ENCODE measurements around the gene MMP15.

DNA sequence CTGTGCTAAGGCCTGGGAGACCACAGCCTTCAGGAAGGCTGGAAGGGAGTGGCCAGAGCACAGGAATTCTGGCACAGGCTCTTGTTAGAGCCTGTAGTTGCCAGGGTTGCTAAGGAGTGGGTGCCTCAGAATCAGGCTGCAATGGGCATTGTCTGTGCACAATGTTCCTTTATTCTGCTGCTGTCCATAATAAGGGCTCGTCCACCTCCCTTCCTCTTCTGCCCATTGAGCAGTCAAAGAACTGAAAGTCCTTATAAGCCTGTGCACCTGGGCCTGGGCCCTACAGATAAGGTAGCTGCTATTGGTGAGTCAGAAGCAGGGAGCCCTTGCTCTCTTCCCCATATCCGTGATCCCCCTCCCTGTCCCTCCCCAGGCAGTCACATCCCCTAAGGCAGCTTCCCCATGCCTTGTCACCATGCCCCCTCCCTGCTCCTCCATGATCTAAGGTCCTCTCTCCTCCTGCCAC is 49.2 kb upstream of the MMP15 start:
- TF ChIP-seq, protein P1, sequence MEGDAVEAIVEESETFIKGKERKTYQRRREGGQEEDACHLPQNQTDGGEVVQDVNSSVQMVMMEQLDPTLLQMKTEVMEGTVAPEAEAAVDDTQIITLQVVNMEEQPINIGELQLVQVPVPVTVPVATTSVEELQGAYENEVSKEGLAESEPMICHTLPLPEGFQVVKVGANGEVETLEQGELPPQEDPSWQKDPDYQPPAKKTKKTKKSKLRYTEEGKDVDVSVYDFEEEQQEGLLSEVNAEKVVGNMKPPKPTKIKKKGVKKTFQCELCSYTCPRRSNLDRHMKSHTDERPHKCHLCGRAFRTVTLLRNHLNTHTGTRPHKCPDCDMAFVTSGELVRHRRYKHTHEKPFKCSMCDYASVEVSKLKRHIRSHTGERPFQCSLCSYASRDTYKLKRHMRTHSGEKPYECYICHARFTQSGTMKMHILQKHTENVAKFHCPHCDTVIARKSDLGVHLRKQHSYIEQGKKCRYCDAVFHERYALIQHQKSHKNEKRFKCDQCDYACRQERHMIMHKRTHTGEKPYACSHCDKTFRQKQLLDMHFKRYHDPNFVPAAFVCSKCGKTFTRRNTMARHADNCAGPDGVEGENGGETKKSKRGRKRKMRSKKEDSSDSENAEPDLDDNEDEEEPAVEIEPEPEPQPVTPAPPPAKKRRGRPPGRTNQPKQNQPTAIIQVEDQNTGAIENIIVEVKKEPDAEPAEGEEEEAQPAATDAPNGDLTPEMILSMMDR (IDR thresholded peaks at IDR 0.05; ENCODE audit: insufficient read depth, low read depth, low read length) = no peak
- TF ChIP-seq EZH2 (IDR thresholded peaks at IDR 0.05; ENCODE audit: insufficient read depth, low read length) = no peak

Measured in astrocyte (in vitro differentiated cells and primary cell).